ENCODE results near the gene C16orf46. TPM values are rescaled to one million over a fixed set of nuclear protein-coding genes. Genes with fewer than 3 reads are reported as not detected.

Gene C16orf46
- total RNA-seq, 4 donors from 2014 or later = 0.32 to 5.6 TPM; not detected in 2

DNA sequence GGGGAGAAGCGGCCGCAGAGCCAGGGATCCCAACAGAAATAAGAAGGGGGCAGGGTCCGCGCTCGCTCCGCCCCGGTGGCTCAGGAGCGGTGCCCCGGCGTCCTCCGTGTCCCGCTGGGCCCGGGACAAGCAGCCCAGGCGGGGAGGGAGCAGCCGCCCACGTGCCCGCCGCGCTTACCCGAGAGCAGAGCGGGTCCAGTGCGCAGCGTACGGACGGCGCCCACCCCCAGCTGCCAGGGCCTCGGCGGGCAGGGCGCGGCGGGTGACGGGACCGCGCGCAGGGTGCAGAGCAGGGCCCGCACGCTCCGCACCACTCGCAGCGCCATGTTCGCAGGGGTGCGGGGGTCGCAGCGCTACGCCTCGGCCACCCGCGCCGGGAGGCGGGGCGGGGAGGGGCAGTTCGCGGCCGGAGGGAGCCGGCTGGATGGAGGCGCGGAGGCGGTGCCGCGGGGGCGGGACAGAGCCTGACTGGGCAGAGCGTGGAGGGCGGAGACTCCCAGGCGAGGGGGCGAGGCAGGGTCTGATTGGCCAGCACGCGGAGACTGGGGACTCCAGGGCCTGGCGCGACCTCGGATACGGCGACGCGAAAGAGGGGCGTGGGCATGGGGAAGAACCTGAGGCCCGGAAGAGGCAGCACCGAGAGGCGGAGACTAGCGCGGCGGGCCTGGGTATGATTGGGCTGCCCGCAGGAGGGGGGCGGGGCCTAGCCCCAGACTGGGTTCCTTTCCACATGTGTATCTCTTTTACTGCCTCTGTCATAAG, 19.1 kb upstream of the C16orf46 start, which contains the start of gene GCSH:
Gene GCSH, minus strand, starts transcription at position 443 of the 762 bp plus-strand sequence. Its CDS starts 117 bp downstream, at position 326.
- DNase-seq = peak; percentile 99
- peak within 1 kb of the TSS; percentile 77 to 90 (median 86) for H3K27ac ChIP-seq
- H3K36me3 ChIP-seq = no peaks in the 10 kb centered on the region
- intact Hi-C loops (cut with DNase I; ENCODE audit: low total_unique reads) (loop anchor here (10.0 kb wide), 1 partner anchor 91 kb away; the partner anchor contains the start of genes CENPN and CMC2), in situ Hi-C loops (cut with MboI; ENCODE audit: low pct_ligation_motif_present in 1 of 4, low pct_unique_long_range_greater_than_20kb in 1 of 4, low sequenced_read_pairs in 3 of 4) (no loop called here)
- peaks cover 0 to 15% (median 3%) of the 10 kb centered on the region in 4 donors for H3K4me1 ChIP-seq
- H3K9me3 ChIP-seq = no peaks in the 10 kb centered on the region
- H3K4me3 ChIP-seq = peak within 1 kb of the TSS; percentile 65 to 77 (median 76)
- WGBS, 2 donors (ENCODE audit: low coverage in 1 of 2) = 0% methylated on average over 6 to 17 of the region's 83 CpGs
- H3K27me3 ChIP-seq = no peaks in the 10 kb centered on the region
- no peak for TF ChIP-seq POLR2A (IDR thresholded peaks at IDR 0.05)

- no peaks in the 10 kb centered on the region for H3K36me3 ChIP-seq
- H3K4me3 ChIP-seq = peak overlapping the region; percentile 65 to 77 (median 76)
- intact Hi-C loops (cut with DNase I; ENCODE audit: low total_unique reads) (loop anchor here (10.0 kb wide), 1 partner anchor 91 kb away; the partner anchor contains the start of genes CENPN and CMC2), in situ Hi-C loops (cut with MboI; ENCODE audit: low pct_ligation_motif_present in 1 of 4, low pct_unique_long_range_greater_than_20kb in 1 of 4, low sequenced_read_pairs in 3 of 4) (no loop called here)
- H3K9me3 ChIP-seq = no peaks in the 10 kb centered on the region
- H3K4me1 ChIP-seq = peaks cover 0 to 15% (median 3%) of the 10 kb centered on the region in 4 donors
- 0 to 1% methylated on average over 8 to 22 of the region's 22 CpGs for WGBS, 2 donors (ENCODE audit: low coverage in 1 of 2)
- H3K27me3 ChIP-seq = no peaks in the 10 kb centered on the region
- peak overlapping the region; percentile 77 to 90 (median 86) for H3K27ac ChIP-seq
- DNase-seq = no peak
- TF ChIP-seq POLR2A (IDR thresholded peaks at IDR 0.05) (no peak), CTCF (IDR thresholded peaks at IDR 0.05) (no peak), POLR2AphosphoS5 (IDR thresholded peaks at IDR 0.05) (no peak), EP300 (IDR thresholded peaks at IDR 0.05; ENCODE audit: low read depth) (no peak)
These were observed 18.6 kb upstream of the C16orf46 start for GRCh38 chr16:81095653-81095952.

GRCh38 chr16:81094771-81095251, 17.8 kb upstream of the C16orf46 start:
- no peak for TF ChIP-seq POLR2A (IDR thresholded peaks at IDR 0.05)
- TF ChIP-seq POLR2AphosphoS5 (IDR thresholded peaks at IDR 0.05) = no peak
- TF ChIP-seq EP300 (IDR thresholded peaks at IDR 0.05; ENCODE audit: low read depth) = no peak
- TF ChIP-seq CTCF (IDR thresholded peaks at IDR 0.05) = no peak
- no peaks in the 10 kb centered on the region for H3K27me3 ChIP-seq
- intact Hi-C loops (cut with DNase I; ENCODE audit: low total_unique reads) (loop anchor here (10.0 kb wide), 1 partner anchor 90 kb away; the partner anchor contains the start of genes CENPN and CMC2), in situ Hi-C loops (cut with MboI; ENCODE audit: low pct_ligation_motif_present in 1 of 4, low pct_unique_long_range_greater_than_20kb in 1 of 4, low sequenced_read_pairs in 3 of 4) (no loop called here)
- H3K4me3 ChIP-seq = peak overlapping the region in 1 of 4 donors; percentile 76
- peaks cover 0 to 15% (median 3%) of the 10 kb centered on the region in 4 donors for H3K4me1 ChIP-seq
- no peaks in the 10 kb centered on the region for H3K9me3 ChIP-seq
- no peaks in the 10 kb centered on the region for H3K36me3 ChIP-seq
- no peak for DNase-seq
- H3K27ac ChIP-seq = no peak overlapping the region
- WGBS, 2 donors (ENCODE audit: low coverage in 1 of 2) = 77 to 84% methylated on average over 14 to 21 of the region's 21 CpGs

DNA sequence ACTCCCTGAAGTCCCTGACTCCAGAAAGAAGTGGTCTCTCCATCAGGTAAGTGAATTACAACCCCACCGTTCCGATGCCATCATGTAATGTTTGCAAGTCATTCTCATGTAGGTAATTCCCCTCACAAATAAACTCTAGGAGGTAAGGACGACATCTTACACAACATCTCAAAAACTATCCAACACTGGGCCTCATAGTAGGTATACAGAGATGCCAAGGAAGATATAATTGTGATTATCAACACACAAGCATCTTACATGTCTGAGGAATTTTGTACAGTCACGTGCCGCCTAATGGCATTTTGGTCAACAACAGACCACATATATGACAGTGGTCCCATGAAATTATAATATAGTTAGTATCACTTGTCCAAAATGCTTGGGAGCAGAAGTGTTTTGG, 11.8 kb upstream of the C16orf46 start:
- no peaks in the 10 kb centered on the region for H3K27me3 ChIP-seq
- H3K4me1 ChIP-seq = no peaks in the 10 kb centered on the region
- no peaks in the 10 kb centered on the region for H3K9me3 ChIP-seq
- H3K36me3 ChIP-seq = no peaks in the 10 kb centered on the region
- no peak for TF ChIP-seq POLR2A (IDR thresholded peaks at IDR 0.05)
- no peak for TF ChIP-seq EP300 (IDR thresholded peaks at IDR 0.05; ENCODE audit: low read depth)
- no peak for TF ChIP-seq CTCF (IDR thresholded peaks at IDR 0.05)
- TF ChIP-seq POLR2AphosphoS5 (IDR thresholded peaks at IDR 0.05) = no peak
- in situ Hi-C loops (cut with MboI; ENCODE audit: low pct_ligation_motif_present in 1 of 4, low pct_unique_long_range_greater_than_20kb in 1 of 4, low sequenced_read_pairs in 3 of 4) (no loop called here), intact Hi-C loops (cut with DNase I; ENCODE audit: low total_unique reads) (no loop called here)
- H3K4me3 ChIP-seq = no peak overlapping the region
- 81 to 96% methylated on average over 3 to 5 of the region's 5 CpGs for WGBS, 2 donors (ENCODE audit: low coverage in 1 of 2)
- no peak overlapping the region for H3K27ac ChIP-seq
- DNase-seq = no peak

Data from transverse colon (tissue), 4 donors.